H1 (cell line): ENCODE data around the gene TWNK. TPM values are rescaled to one million over a fixed set of nuclear protein-coding genes. Genes with fewer than 3 reads are reported as not detected.

Source experiments
- BRCA1 ChIP-seq: IDR thresholded peaks from 2 replicates; pipeline ENCODE4 v1.6.1; 2012; ENCODE audit warnings: low read depth, low read length, improper control_type of control experiment
- RAD21 ChIP-seq, 2 experiments: IDR thresholded peaks in 1 of 2; conservative IDR thresholded peaks in 1 of 2; 2 replicates each; pipeline ENCODE4 v1.6.1; 2011; ENCODE audit warnings: low read depth in 2 of 2, low read length in 2 of 2, improper control_type of control experiment in 1 of 2, inconsistent platforms in 1 of 2, mild to moderate bottlenecking in 1 of 2, moderate library complexity in 1 of 2
- SP2 ChIP-seq: IDR thresholded peaks from 2 replicates; pipeline ENCODE4 v1.6.1; 2012; ENCODE audit warnings: mild to moderate bottlenecking, low read length, inconsistent platforms
- SRF ChIP-seq: IDR thresholded peaks from 2 replicates; pipeline ENCODE4 v1.6.1; 2011; ENCODE audit warnings: mild to moderate bottlenecking, low read depth, low read length, moderate library complexity
- polyA plus RNA-seq, 7 experiments: library from polyadenylated mRNA; depleted of rRNA in 3 of 7; stranded (reverse) in 5 of 7; unstranded in 2 of 7; fragments of >200 nt in 5 of 7; fragments of 200-250 nt in 2 of 7; gene quantifications; 1 replicate in 5 of 7; 2 replicates in 1 of 7; 4 replicates in 1 of 7; pipeline versions ENCODE4 v1.2.1 to v1.2.3, GENCODE V29; 2011 to 2013; ENCODE audit warnings: missing spikeins in 2 of 7, mixed read lengths in 2 of 7
- total RNA-seq: library from RNA; stranded (reverse); fragmentation: NEBNext Ultra II Directional; extraction: Animal tissue kit (Norgen Biotek cat#: 25700); gene quantifications from 2 replicates; pipeline ENCODE4 v1.2.1, GENCODE V29; 2021

The TWNK gene
- total and polyA plus RNA-seq, 2 of the 8 experiments (the other 6 are each of a cell fraction or from before 2014, with no cell fraction given): 15.4 to 32.5 TPM

DNA sequence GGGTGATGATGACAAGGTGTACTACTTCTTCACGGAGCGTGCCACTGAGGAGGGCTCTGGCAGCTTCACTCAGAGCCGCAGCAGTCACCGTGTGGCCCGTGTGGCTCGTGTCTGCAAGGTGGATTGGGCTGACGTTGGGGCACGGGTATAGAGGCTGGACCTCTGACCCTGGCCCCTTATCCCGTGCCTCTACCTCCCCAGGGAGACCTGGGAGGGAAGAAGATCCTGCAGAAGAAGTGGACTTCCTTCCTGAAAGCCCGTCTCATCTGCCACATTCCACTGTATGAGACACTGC lies 8.5 kb upstream of the TWNK start (continued):
- TF ChIP-seq SRF (no peak), RAD21 (IDR thresholded peaks at IDR 0.05 in 1 of 2, conservative IDR thresholded peaks at IDR 0.05 in 1 of 2; ENCODE audit: low read depth in 2 of 2, low read length in 2 of 2) (no peak), SP2 (no peak), BRCA1 (no peak)
